ENCODE results near the gene KPNA5.

The KPNA5 gene

DNA sequence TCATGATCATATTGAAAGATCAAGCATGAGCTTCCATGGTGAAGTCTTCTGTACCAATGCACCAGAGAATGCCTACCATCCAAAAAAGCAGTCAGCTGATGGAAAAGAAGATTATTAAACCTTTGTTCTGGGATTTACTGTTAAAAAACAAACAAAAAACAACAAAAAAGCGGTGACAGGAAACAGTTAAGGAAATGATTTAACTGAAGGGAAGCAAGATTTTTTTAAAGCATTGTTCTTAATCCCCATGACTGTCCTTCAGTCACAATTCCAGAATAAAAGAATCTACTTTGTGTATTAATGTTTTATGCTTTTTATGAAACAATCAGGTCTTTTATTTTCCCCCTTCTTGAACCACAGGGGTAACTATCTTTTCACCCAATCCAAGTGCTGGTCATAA lies 60.6 kb downstream of the KPNA5 start:
- H3K4me3 Mint-ChIP-seq: no peak overlapping the region
- H3K9me3 Mint-ChIP-seq: peaks cover 12% of the 10 kb centered on the region
- H3K27ac Mint-ChIP-seq: no peak overlapping the region

GRCh38 chr6:116745176-116745575 lies 64.2 kb downstream of the KPNA5 start:
- Mint-ChIP-seq H3K4me3 (no peak overlapping the region), H3K36me3 (ENCODE audit: low read depth) (no peaks in the 10 kb centered on the region), H3K27ac (no peak overlapping the region), H3K27me3 (ENCODE audit: low read depth) (no peaks in the 10 kb centered on the region), H3K9me3 (peaks cover 3% of the 10 kb centered on the region), H3K4me1 (ENCODE audit: low read depth) (no peaks in the 10 kb centered on the region)

More for the DNA sequence above, 60.6 kb downstream of the KPNA5 start:
- no peaks in the 10 kb centered on the region for H3K4me1 Mint-ChIP-seq (ENCODE audit: low read depth)
- H3K36me3 Mint-ChIP-seq (ENCODE audit: low read depth): peaks cover 12% of the 10 kb centered on the region
- H3K27me3 Mint-ChIP-seq (ENCODE audit: low read depth): no peaks in the 10 kb centered on the region

GRCh38 chr6:116761779-116762178 lies 80.8 kb downstream of the KPNA5 start:
- Mint-ChIP-seq H3K27me3 (ENCODE audit: low read depth) (peaks cover 58% of the 10 kb centered on the region), H3K4me3 (no peak overlapping the region), H3K36me3 (ENCODE audit: low read depth) (no peaks in the 10 kb centered on the region), H3K4me1 (ENCODE audit: low read depth) (peaks cover 5% of the 10 kb centered on the region), H3K27ac (no peak overlapping the region), H3K9me3 (no peaks in the 10 kb centered on the region)

DNA sequence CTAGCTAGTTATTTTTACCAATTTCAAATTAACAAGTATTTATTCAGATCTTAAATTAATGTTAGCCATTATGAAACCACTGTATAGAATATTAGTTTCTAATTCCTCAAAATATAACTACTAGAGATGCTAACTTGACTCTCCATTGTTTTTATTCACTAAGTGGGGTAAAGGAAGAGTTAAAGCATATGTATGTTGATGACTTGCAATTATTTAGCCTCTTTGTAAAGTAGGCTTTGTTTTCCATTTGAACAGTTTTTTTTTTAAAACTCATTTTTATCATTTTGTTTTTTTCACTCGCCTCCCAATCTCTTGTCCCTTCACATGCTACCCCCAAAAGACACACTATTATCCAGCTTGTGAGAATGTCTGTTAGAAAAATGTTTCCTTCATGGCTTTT lies 81.2 kb downstream of the KPNA5 start:
- H3K27ac Mint-ChIP-seq: no peak overlapping the region
- no peaks in the 10 kb centered on the region for H3K9me3 Mint-ChIP-seq

DNA sequence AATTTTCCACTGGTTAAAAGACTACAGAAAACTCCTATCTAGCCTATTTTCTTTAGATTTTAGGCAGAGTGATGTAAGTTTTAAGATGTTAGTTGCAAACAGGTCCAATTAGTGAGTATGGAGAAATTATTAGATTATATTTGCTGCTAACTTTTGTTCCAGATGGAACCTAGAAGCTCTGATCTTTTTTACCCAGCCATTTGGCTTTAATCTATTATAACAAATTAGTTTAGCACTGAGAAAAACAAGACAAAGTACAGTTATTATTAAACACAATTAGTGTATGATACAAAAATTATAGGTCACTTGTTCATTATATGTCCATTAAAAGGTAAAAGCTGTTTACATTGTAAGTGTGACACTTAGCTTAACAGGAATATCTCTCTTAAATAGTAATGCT lies 82.0 kb downstream of the KPNA5 start:
- peaks cover 5% of the 10 kb centered on the region for H3K4me1 Mint-ChIP-seq (ENCODE audit: low read depth)
- H3K4me3 Mint-ChIP-seq: no peak overlapping the region
- no peaks in the 10 kb centered on the region for H3K9me3 Mint-ChIP-seq
- no peaks in the 10 kb centered on the region for H3K36me3 Mint-ChIP-seq (ENCODE audit: low read depth)
- H3K27ac Mint-ChIP-seq: no peak overlapping the region
- peaks cover 66% of the 10 kb centered on the region for H3K27me3 Mint-ChIP-seq (ENCODE audit: low read depth)

More for the DNA sequence above, 81.2 kb downstream of the KPNA5 start:
- H3K36me3 Mint-ChIP-seq (ENCODE audit: low read depth): no peaks in the 10 kb centered on the region
- peaks cover 5% of the 10 kb centered on the region for H3K4me1 Mint-ChIP-seq (ENCODE audit: low read depth)
- H3K4me3 Mint-ChIP-seq: no peak overlapping the region
- H3K27me3 Mint-ChIP-seq (ENCODE audit: low read depth): peaks cover 61% of the 10 kb centered on the region

DNA sequence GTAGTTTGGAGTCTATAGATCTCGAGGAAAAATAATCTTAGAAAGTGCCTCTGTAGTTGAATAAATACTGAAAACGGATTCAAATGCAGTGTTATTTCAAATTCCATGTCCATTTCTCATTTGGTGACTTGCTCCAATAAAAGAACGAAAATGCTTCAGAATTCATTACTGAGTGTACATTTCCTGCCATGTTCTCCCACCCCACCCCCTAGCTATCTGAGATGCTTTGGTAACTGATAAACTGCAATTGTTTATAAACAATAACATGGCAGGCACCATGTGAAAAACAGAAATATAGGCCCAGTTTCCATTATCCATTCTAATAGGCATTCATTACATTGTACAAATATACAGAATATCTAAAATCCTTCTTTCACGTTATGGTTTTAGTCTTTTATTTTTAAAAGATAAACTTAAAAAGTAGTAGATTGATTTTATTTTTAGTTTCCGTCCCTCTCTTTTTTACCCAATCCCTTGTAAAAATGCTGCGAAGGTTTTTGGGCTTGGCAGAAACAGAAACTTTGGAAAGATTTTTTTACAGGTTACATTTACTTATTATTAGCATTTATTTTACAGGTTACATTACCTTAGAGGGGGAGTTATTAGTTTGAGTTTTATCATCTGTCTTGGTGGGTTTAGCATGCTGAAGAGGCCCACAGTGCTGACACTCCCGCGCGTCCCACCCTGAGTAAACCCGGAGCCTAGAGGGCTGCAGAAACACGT lies 83.1 kb downstream of the KPNA5 start:
- peaks cover 66% of the 10 kb centered on the region for H3K27me3 Mint-ChIP-seq (ENCODE audit: low read depth)
- H3K36me3 Mint-ChIP-seq (ENCODE audit: low read depth): no peaks in the 10 kb centered on the region
- peaks cover 5% of the 10 kb centered on the region for H3K4me1 Mint-ChIP-seq (ENCODE audit: low read depth)
- no peak overlapping the region for H3K27ac Mint-ChIP-seq
- no peak overlapping the region for H3K4me3 Mint-ChIP-seq
- H3K9me3 Mint-ChIP-seq: no peaks in the 10 kb centered on the region

GRCh38 chr6:116764629-116764960 lies 83.6 kb downstream of the KPNA5 start:
- no peaks in the 10 kb centered on the region for H3K36me3 Mint-ChIP-seq (ENCODE audit: low read depth)
- H3K27ac Mint-ChIP-seq: no peak overlapping the region
- no peaks in the 10 kb centered on the region for H3K9me3 Mint-ChIP-seq
- peaks cover 64% of the 10 kb centered on the region for H3K27me3 Mint-ChIP-seq (ENCODE audit: low read depth)
- peaks cover 5% of the 10 kb centered on the region for H3K4me1 Mint-ChIP-seq (ENCODE audit: low read depth)
- no peak overlapping the region for H3K4me3 Mint-ChIP-seq

DNA sequence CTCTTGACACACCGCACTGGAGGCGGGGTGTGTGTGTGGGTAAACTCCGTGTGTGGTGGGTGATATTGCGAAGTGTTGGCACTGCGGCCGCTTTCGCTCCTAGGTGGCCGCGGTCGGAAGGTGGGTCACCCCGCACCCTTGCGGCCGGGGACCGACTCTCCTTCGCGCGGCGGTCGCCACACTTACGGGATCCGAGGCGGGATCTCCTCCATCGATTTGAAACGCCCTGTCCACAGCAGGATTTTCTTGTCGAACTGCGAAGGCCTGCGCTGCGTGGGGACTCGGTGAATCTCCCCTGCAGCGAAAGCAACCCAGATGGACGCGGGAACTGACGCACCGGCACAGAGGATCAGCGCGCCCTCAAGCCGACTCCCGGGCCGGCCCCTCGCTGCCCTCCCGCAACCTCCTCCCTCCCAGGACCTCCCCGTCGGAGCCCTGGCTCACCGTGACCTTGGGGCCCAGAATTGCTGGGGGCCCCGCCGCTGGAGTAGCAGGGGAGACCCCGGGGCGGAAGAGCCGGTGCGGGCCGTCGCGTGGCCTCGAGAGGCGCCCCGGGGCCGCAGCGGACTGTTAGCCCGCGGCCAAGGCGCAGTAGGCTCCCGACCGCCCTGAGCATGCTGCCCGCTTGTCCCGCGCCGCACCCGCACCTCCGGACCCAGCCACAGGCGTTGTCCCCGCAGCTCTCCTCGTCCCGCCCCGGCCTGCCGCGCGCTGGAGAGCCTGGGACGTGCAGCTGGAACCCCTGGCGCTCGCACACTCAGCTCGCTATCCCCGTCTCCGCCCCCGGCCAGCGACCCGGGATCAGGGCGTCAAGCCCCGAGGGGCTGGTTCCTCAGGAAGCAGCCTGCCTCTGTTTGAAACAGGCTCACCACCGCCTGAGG lies 84.2 kb downstream of the KPNA5 start, which contains the start of gene FAM162B:
TSS of gene FAM162B (minus strand) at position 759 of the 881 bp plus-strand sequence. CDS start at position 616, 143 bp downstream.
- H3K4me1 Mint-ChIP-seq (ENCODE audit: low read depth): peaks cover 5% of the 10 kb centered on the region
- H3K27ac Mint-ChIP-seq: no peak within 1 kb of the TSS
- no peaks in the 10 kb centered on the region for H3K36me3 Mint-ChIP-seq (ENCODE audit: low read depth)
- H3K4me3 Mint-ChIP-seq: peak within 1 kb of the TSS; percentile 15
- H3K9me3 Mint-ChIP-seq: no peaks in the 10 kb centered on the region
- H3K27me3 Mint-ChIP-seq (ENCODE audit: low read depth): peaks cover 62% of the 10 kb centered on the region

GRCh38 chr6:116766506-116767176 lies 85.6 kb downstream of the KPNA5 start:
- no peak overlapping the region for H3K27ac Mint-ChIP-seq
- no peaks in the 10 kb centered on the region for H3K36me3 Mint-ChIP-seq (ENCODE audit: low read depth)
- peaks cover 63% of the 10 kb centered on the region for H3K27me3 Mint-ChIP-seq (ENCODE audit: low read depth)
- H3K9me3 Mint-ChIP-seq: no peaks in the 10 kb centered on the region
- H3K4me3 Mint-ChIP-seq: no peak overlapping the region
- H3K4me1 Mint-ChIP-seq (ENCODE audit: low read depth): peaks cover 5% of the 10 kb centered on the region

GRCh38 chr6:116767715-116768114 lies 86.7 kb downstream of the KPNA5 start:
- Mint-ChIP-seq H3K27ac (no peak overlapping the region), H3K4me1 (ENCODE audit: low read depth) (peaks cover 5% of the 10 kb centered on the region), H3K4me3 (no peak overlapping the region), H3K27me3 (ENCODE audit: low read depth) (peaks cover 57% of the 10 kb centered on the region), H3K9me3 (no peaks in the 10 kb centered on the region), H3K36me3 (ENCODE audit: low read depth) (no peaks in the 10 kb centered on the region)

DNA sequence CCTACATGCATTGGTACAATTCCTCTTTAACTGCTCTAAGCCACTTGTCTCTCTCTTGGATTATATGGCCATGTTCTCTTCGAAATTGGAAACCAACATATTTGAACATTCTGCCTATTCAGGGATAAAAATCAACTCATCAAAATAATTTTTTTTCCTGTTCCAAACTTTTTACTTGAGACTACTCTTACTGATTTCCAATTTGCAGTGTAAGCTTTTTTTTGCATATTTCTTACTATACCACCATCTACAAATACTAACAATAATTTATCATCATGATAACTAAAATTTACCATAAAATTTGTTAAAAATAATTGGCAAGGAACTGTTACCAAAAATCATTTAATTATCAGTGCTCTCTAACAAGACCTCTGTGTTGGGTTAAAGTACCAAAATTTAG lies 91.4 kb downstream of the KPNA5 start:
- Mint-ChIP-seq H3K27ac (no peak overlapping the region), H3K4me1 (ENCODE audit: low read depth) (no peaks in the 10 kb centered on the region), H3K27me3 (ENCODE audit: low read depth) (peaks cover 16% of the 10 kb centered on the region)

GRCh38 chr6:116773886-116774285 lies 92.9 kb downstream of the KPNA5 start:
- H3K4me3 Mint-ChIP-seq: no peak overlapping the region
- H3K4me1 Mint-ChIP-seq (ENCODE audit: low read depth): no peaks in the 10 kb centered on the region
- no peaks in the 10 kb centered on the region for H3K9me3 Mint-ChIP-seq
- H3K36me3 Mint-ChIP-seq (ENCODE audit: low read depth): no peaks in the 10 kb centered on the region
- H3K27ac Mint-ChIP-seq: no peak overlapping the region
- H3K27me3 Mint-ChIP-seq (ENCODE audit: low read depth): peaks cover 12% of the 10 kb centered on the region

More for the DNA sequence above, 91.4 kb downstream of the KPNA5 start:
- Mint-ChIP-seq H3K4me3 (no peak overlapping the region), H3K9me3 (no peaks in the 10 kb centered on the region), H3K36me3 (ENCODE audit: low read depth) (no peaks in the 10 kb centered on the region)

- Mint-ChIP-seq H3K36me3 (ENCODE audit: low read depth) (no peaks in the 10 kb centered on the region), H3K4me1 (ENCODE audit: low read depth) (no peaks in the 10 kb centered on the region), H3K27ac (no peak overlapping the region), H3K9me3 (no peaks in the 10 kb centered on the region), H3K27me3 (ENCODE audit: low read depth) (no peaks in the 10 kb centered on the region), H3K4me3 (no peak overlapping the region)
Measured at GRCh38 chr6:116779573-116780164, 98.7 kb downstream of the KPNA5 start.

- H3K36me3 Mint-ChIP-seq (ENCODE audit: low read depth): no peaks in the 10 kb centered on the region
- H3K27ac Mint-ChIP-seq: no peak overlapping the region
- no peaks in the 10 kb centered on the region for H3K4me1 Mint-ChIP-seq (ENCODE audit: low read depth)
- no peak overlapping the region for H3K4me3 Mint-ChIP-seq
- H3K9me3 Mint-ChIP-seq: no peaks in the 10 kb centered on the region
- peaks cover 3% of the 10 kb centered on the region for H3K27me3 Mint-ChIP-seq (ENCODE audit: low read depth)
Measured at GRCh38 chr6:116783852-116784251, 102.8 kb downstream of the KPNA5 start.

Measured in T-helper 1 cell treated with Interleukin-12 subunit alpha and Interleukin-12 subunit beta and Interleukin-4 antibody, amounts not matched to agents 30 μg/mL and 1 μg/mL, for 36 hours (primary cell).